MM.1S (cell line): ENCODE measurements around the gene TRIAP1.
"Not testable (repeated sequence)": the region's sequence is repeated elsewhere in the genome, so short reads cannot be mapped to it uniquely, and the experiment has no call there.

Experiments used
- DNase-seq: peaks from one replicate; pipeline ENCODE4 v3.0.0-alpha.2; 2015
- H2AFZ ChIP-seq: fragments of 300-600 bp; sonication (generic); 2 replicates; pipeline ENCODE4 v1.6.0; 2016; ENCODE audit warnings: antibody characterized with exemption, low read length
- H3F3A ChIP-seq: fragments of 300-600 bp; sonication (generic); 2 replicates; pipeline ENCODE4 v1.6.1; 2016; ENCODE audit warnings: mild to moderate bottlenecking, antibody characterized with exemption, low read length, moderate library complexity, mixed read lengths; ENCODE audit not compliant: insufficient read depth
- H3K27ac ChIP-seq: fragments of 300-600 bp; sonication (generic); 2 replicates; pipeline ENCODE4 v1.5.1; 2016; ENCODE audit warnings: mild to moderate bottlenecking, low read length
- H3K27me3 ChIP-seq: fragments of 300-600 bp; sonication (generic); replicated peaks from 2 replicates; pipeline ENCODE4 v1.6.0; 2016; ENCODE audit warnings: low read length; ENCODE audit not compliant: insufficient read depth
- H3K36me3 ChIP-seq: fragments of 300-600 bp; sonication (generic); replicated peaks from 2 replicates; pipeline ENCODE4 v1.6.1; 2016; ENCODE audit warnings: mild to moderate bottlenecking, low read length, mixed read lengths; ENCODE audit not compliant: insufficient read depth
- H3K4me1 ChIP-seq: fragments of 300-600 bp; sonication (generic); 2 replicates; pipeline ENCODE4 v1.6.1; 2016; ENCODE audit warnings: low read length, mixed read lengths
- H3K4me2 ChIP-seq: fragments of 300-600 bp; sonication (generic); 2 replicates; pipeline ENCODE4 v1.6.0; 2016; ENCODE audit warnings: low read depth, low read length
- H3K4me3 ChIP-seq: fragments of 300-600 bp; sonication (generic); 2 replicates; pipeline ENCODE4 v1.5.1; 2016; ENCODE audit warnings: low read length, mixed read lengths
- H3K79me2 ChIP-seq: fragments of 300-600 bp; sonication (generic); 2 replicates; pipeline ENCODE4 v1.6.1; 2016; ENCODE audit warnings: mixed run types, low read length, mixed read lengths
- H3K9ac ChIP-seq: fragments of 300-600 bp; sonication (generic); 2 replicates; pipeline ENCODE4 v1.6.1; 2016; ENCODE audit warnings: low read length, mixed read lengths
- H3K9me2 ChIP-seq: fragments of 300-600 bp; sonication (generic); replicated peaks from 2 replicates; pipeline ENCODE4 v1.6.1; 2016; ENCODE audit warnings: mild to moderate bottlenecking, low read length, mixed read lengths; ENCODE audit not compliant: insufficient read depth
- H3K9me3 ChIP-seq: fragments of 300-600 bp; sonication (generic); replicated peaks from 2 replicates; pipeline ENCODE4 v1.6.1; 2016; ENCODE audit warnings: mild to moderate bottlenecking, low read length, mixed read lengths; ENCODE audit not compliant: insufficient read depth
- H4K20me1 ChIP-seq: fragments of 300-600 bp; sonication (generic); 2 replicates; pipeline ENCODE4 v1.6.1; 2016; ENCODE audit warnings: mild to moderate bottlenecking, low read length, moderate library complexity, mixed read lengths; ENCODE audit not compliant: insufficient read depth
- EZH2 ChIP-seq: fragments of 300-600 bp; sonication (generic); optimal IDR thresholded peaks from 2 replicates; pipeline ENCODE3; 2017; ENCODE audit warnings: low read depth, mild to moderate bottlenecking, antibody characterized with exemption, low read length, mixed read lengths
- EZH2phosphoT487 ChIP-seq: fragments of 300-600 bp; sonication (generic); IDR thresholded peaks from 2 replicates; pipeline ENCODE4 v1.6.1; 2018; ENCODE audit warnings: antibody characterized with exemption, low read length
- TF ChIP-seq, protein P1 (sequence below): fragments of 300-600 bp; sonication (generic); IDR thresholded peaks from 2 replicates; pipeline ENCODE4 v1.5.1; 2016; ENCODE audit warnings: antibody characterized with exemption, low read length, mixed read lengths

Gene TRIAP1

DNA sequence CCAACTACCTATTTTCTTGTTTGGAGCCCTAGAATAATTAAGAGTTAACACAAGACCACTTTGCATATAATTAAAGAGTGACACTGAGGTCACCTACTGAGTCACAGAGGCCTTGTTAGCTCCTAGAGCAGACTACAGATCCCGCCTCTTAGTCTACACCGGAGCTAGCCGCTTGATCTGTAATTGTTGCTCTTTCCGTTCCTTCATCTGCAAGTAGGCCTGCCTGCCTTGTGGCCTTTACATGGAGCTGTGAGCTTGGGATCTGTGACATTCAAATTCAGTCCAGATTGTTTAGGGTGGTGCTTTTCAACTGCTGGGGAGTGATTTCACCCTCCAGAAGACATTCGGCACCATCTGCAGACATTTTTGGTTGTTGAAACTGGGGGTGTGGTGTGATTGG, 44.1 kb upstream of the TRIAP1 start:
- Histone ChIP-seq H3K27me3 (no peaks in the 10 kb centered on the region), H3K27ac (no peak overlapping the region), H3K4me2 (no peak overlapping the region), H3K9ac (no peak overlapping the region), H3K36me3 (no peaks in the 10 kb centered on the region), H3K4me1 (no peaks in the 10 kb centered on the region), H3K79me2 (peaks cover 6% of the 10 kb centered on the region; the same call in 1 of the 2 replicates), H3K9me3 (no peaks in the 10 kb centered on the region), H3F3A (no peaks in the 10 kb centered on the region), H2AFZ (no peak overlapping the region), H4K20me1 (no peaks in the 10 kb centered on the region), H3K9me2 (no peaks in the 10 kb centered on the region), H3K4me3 (no peak overlapping the region)
- DNase-seq: no peak
- TF ChIP-seq EZH2: no peak
- no peak for TF ChIP-seq EZH2phosphoT487
- TF ChIP-seq, protein P1, sequence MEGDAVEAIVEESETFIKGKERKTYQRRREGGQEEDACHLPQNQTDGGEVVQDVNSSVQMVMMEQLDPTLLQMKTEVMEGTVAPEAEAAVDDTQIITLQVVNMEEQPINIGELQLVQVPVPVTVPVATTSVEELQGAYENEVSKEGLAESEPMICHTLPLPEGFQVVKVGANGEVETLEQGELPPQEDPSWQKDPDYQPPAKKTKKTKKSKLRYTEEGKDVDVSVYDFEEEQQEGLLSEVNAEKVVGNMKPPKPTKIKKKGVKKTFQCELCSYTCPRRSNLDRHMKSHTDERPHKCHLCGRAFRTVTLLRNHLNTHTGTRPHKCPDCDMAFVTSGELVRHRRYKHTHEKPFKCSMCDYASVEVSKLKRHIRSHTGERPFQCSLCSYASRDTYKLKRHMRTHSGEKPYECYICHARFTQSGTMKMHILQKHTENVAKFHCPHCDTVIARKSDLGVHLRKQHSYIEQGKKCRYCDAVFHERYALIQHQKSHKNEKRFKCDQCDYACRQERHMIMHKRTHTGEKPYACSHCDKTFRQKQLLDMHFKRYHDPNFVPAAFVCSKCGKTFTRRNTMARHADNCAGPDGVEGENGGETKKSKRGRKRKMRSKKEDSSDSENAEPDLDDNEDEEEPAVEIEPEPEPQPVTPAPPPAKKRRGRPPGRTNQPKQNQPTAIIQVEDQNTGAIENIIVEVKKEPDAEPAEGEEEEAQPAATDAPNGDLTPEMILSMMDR: no peak

DNA sequence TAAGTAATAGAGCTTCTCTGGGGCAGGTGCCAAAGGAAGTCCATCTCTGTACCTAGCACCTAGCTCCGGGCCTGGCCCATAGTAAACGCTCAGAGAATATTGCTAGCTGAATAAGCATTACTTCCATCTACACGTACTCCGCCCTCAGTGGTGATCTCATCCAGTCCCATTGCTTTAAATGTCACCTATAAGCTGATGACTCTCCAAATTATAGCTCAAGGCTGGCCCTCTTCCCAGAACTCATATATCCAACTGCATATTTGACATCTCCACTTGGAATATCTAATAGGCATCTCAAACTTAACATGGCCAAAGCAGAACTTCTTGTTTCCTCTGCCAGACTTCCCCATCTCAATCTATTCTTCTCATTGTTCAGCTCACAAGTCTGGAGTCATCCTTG, 42.8 kb upstream of the TRIAP1 start:
- Histone ChIP-seq H4K20me1 (no peaks in the 10 kb centered on the region), H3K9me2 (no peaks in the 10 kb centered on the region), H3K36me3 (no peaks in the 10 kb centered on the region), H3K4me3 (no peak overlapping the region), H3F3A (no peaks in the 10 kb centered on the region), H2AFZ (no peak overlapping the region), H3K79me2 (no peaks in the 10 kb centered on the region), H3K27ac (no peak overlapping the region), H3K27me3 (no peaks in the 10 kb centered on the region), H3K9ac (no peak overlapping the region), H3K9me3 (no peaks in the 10 kb centered on the region), H3K4me1 (no peaks in the 10 kb centered on the region), H3K4me2 (no peak overlapping the region)
- TF ChIP-seq EZH2 (no peak), EZH2phosphoT487 (no peak)
- no peak for DNase-seq

DNA sequence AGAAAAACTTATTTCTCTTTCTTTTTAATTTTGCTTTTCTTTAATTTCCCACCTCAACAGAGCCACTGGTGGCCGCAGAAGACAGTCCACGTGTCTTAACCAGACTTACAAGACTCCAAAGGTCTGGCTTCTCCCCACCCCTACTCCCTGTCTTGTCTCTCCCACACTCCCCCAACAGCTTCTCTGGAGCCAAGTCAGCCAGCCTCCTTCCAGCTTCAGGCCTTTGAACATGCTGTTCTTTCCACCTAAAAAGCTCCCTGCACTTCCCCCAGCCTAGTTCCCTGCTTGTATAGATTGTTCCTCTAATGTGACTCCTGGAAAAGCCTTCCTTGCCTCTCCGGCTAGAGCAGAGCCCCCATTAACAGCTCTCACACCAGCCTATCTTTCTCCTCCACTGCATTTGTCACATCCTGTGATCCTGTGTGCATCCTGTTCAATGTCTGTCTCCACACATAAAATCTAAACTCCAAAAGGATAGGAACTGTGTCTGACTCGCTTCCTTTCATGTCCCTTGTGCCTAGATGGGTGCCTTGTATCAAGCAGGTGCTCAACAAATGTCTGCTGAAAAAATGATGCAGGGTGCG, 42.0 kb upstream of the TRIAP1 start:
- Histone ChIP-seq H3K4me3 (no peak overlapping the region), H3K9ac (no peak overlapping the region), H3K9me3 (no peaks in the 10 kb centered on the region), H3K27me3 (no peaks in the 10 kb centered on the region), H4K20me1 (no peaks in the 10 kb centered on the region), H3K4me1 (no peaks in the 10 kb centered on the region), H3F3A (no peaks in the 10 kb centered on the region), H3K79me2 (no peaks in the 10 kb centered on the region), H3K4me2 (no peak overlapping the region), H3K9me2 (no peaks in the 10 kb centered on the region), H2AFZ (no peak overlapping the region), H3K27ac (no peak overlapping the region), H3K36me3 (no peaks in the 10 kb centered on the region)
- DNase-seq: no peak
- TF ChIP-seq EZH2 (no peak), EZH2phosphoT487 (no peak)
- TF ChIP-seq, protein P1: no peak

DNA sequence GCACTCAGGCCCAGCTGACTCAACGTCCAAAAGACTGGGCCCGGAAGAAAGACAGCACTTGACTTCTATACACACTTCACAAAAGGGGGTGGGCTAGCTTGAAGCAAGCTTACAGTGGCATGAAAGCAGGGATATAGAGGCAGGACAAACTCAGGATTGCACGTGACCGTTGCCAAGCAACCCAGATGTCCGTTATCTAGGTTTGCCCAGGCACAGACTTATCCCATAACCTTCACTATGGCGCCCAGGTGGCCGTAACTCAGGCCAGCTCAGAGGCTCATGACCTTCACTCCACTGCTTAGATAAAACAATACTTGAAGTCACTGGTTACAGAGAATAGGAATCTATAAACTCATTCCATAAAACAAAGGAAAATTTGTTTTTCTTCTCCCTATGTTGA, 41.4 kb upstream of the TRIAP1 start:
- not testable (repeated sequence) for H3K79me2 ChIP-seq, H3F3A ChIP-seq, H3K27me3 ChIP-seq, H2AFZ ChIP-seq, H3K27ac ChIP-seq, H3K4me1 ChIP-seq, H3K9me2 ChIP-seq, H3K4me3 ChIP-seq, DNase-seq, H3K9me3 ChIP-seq, H3K4me2 ChIP-seq, H4K20me1 ChIP-seq, H3K9ac ChIP-seq, H3K36me3 ChIP-seq
